GM19455 (cell line): ENCODE data around the gene SHC4.
"Not testable (repeated sequence)": the region's sequence is repeated elsewhere in the genome, so short reads cannot be mapped to it uniquely, and the experiment has no call there.

Source experiments
- ATAC-seq: cut with Tn5 transposase; IDR thresholded peaks from one replicate; pipeline ENCODE4 v1.9.1; 2021; ENCODE audit not compliant: unreplicated experiment

Gene SHC4

DNA sequence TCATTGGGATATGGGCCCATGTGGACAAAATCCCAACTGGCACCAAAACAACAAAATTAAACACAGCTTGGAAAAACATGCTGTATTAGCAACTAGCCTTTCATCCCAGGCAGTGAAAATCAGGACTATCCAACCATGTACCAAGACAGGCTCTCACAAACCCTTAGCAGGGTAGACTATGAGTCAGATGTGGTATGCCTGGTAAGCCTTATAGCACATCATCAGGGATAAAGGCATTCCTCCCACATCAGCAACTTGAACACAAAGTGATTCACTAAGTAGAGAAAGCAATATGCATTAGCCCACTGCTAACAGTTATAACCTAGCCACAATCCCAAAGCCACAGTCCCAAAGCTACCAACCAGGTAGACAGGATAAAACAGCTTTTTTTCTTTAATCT lies 160.9 kb downstream of the SHC4 start:
- no peak for ATAC-seq

DNA sequence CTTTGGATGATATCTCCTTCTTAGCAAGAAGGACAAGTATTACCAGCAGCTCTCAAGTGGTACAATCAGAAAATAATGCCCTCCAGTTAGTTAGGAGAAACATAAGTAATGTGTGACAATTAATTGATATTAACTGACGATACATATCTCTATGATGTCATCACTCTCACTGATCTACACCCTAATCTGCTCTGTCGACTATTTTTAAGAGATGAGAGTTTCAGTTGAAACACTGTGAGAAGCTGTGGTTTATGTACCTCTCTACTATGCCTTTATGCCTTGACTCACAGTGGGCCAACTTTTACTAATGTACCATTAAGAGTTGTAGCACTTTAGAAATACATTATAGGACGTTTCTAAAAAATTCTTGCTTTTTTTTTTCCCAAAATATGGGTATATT lies 161.5 kb downstream of the SHC4 start:
- ATAC-seq: no peak

- no peak for ATAC-seq
Observed at GRCh38 chr15:48800811-48801455, 162.8 kb downstream of the SHC4 start.

DNA sequence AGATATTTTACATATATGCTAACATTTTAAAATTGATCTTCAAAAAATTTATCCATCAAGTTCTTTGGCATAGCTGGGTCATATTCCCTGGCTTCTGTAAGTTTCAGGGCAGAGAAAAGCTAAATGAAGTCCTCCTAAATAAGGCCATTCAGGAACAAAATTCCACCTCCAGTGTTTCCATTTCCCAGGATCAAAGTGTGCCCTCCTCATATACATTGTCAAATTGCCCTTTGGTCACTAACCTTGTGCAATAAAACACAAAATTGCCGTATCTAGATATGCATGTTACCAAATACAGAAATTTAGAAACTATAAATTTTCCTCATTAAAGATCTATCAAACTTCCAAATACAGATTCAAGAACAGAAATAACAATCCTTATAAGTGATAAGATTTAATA lies 163.5 kb downstream of the SHC4 start:
- ATAC-seq: no peak

GRCh38 chr15:48798319-48798718 lies 165.4 kb downstream of the SHC4 start:
- ATAC-seq: no peak

DNA sequence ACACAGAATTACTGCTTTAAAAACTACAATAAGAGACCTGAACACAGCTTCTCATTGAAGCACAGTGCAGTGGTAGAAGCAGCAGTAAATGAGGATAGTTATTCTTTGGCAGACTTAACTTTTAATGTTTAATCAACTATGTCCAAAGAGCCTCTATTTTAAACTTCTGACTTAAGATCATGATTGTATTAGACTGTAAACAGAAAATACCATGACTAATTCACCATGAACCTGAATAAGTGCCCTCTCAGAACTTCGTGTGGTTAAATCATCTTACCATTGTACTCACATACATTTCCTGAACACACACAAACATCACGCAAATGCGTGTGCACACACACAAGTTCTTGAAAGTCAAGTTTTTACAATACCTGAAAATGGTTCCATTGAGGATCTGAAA lies 166.8 kb downstream of the SHC4 start:
- no peak for ATAC-seq

DNA sequence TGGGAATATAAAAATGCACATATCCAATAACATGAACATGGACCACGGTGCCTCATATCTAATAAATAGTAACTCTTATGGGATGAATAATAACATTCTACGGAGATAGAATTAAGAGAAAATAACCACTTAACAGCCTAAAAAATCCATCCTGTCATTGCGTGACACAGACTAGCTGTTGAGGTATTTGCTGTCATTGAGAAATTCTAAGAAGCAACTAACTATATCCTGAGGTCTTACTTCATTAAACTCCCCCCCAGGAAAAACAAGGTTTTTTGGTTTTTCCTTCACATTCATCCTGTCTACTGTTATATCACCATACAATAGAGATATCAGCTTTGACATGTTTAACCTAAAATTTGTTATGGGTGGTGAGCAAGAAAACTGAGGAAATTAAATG lies 167.2 kb downstream of the SHC4 start:
- no peak for ATAC-seq

DNA sequence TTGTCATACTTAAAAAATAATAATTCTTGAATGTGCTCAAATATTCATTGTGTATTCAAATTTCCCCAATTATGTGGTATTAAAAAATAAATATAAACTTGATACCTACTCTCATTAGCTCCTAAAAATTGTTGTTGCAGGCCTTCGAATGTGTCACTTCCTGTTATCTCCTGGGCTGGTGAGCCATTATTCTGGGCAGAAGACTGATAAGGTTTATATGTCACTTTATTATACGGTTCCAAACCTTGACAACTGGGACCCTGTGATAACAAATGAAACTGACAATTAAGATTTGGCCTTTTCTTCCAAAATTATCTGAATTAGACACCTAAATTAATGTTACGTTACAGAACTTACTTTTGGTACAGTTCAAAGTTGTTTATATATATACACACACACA lies 167.8 kb downstream of the SHC4 start:
- no peak for ATAC-seq

GRCh38 chr15:48794697-48795134 lies 169.0 kb downstream of the SHC4 start:
- ATAC-seq: peak; percentile 98

GRCh38 chr15:48792408-48792807 lies 171.3 kb downstream of the SHC4 start:
- ATAC-seq: no peak

- not testable (repeated sequence) for ATAC-seq
Observed at GRCh38 chr15:48790466-48791115, 173.1 kb downstream of the SHC4 start.

GRCh38 chr15:48785712-48786111 lies 178.0 kb downstream of the SHC4 start:
- ATAC-seq: no peak

DNA sequence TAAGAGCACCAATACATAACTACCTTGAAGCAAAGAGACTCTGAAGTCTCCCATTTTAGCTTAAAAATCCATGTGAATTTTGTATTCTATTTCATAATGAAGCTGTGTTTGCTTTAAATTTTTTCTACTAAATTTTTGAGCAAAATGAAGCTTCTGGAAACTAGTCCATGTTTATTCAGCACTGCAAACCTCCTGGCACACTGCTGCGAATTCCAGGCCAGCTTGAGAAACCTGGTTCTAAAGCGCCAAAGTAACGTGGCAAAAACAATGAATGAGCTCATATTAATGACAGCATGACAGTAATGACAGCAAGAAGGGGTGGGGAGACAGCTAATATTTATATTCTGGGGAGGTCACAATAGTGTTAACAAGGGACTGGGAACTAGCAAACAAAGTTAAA lies 178.5 kb downstream of the SHC4 start:
- ATAC-seq: no peak

DNA sequence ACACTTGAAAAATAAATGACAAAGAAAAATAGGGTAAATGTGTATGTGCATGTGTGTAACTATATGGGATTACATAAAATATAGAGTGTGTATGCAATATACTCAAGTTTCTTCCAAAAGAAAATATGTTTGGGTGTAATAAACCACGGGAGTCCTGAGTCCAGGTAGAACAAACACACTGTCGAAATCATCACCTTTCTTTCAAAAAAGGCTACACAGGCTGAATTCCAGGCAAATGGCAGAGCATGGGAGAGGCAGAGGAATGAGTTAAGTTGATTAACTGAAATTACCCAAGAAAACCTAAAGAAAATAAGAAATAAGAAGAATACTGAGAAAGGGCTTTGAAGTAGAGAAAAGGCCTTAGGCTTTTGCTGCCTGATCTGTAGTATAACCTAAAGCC lies 179.0 kb downstream of the SHC4 start:
- no peak for ATAC-seq

DNA sequence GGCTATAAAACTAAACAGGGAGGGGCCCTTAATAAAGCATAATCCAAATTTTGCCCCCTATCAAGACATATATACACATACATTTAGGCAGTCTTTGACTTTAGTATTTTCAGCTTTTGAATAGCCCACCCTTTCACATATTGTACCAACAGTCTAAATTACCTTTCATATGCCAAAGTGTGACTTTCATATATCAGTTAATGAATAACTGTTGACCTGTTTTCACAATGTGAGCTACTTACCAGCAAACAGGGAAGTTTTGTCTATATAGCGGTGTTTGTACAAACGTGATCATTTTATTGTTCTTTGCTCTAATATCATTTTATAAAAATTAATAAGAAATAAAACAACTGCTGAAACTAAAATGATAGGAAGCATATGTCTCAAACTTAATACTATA lies 180.8 kb downstream of the SHC4 start:
- no peak for ATAC-seq

DNA sequence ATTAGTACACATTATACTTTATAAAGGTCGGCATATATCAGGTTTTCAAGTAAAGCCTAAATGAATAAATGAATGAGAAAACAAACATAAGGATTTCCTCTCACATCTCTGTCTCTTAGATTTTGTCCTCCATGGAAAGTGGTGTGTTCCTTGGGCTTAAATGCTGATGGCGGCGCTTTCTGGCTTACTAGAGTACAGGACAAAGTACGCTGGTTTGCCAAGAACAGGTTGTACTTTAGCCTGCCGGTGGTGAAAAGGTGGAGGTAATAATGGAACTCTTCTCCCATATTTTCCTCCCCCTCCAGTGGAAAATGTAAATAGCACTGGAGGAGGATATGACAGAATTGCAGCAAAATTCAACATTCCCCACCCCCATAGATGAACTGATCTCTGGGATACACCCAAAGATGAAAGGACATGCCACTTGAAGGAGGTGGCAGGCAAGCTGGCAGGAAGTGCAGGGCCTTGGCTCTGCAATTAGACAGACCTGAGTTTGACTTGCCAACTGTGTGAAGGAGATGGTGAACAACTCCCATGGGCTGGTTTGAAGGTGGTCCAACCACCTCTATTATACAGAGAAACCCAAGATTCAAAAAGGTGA lies 182.1 kb downstream of the SHC4 start:
- no peak for ATAC-seq

- ATAC-seq: no peak
Observed at GRCh38 chr15:48781017-48781416, 182.7 kb downstream of the SHC4 start.

DNA sequence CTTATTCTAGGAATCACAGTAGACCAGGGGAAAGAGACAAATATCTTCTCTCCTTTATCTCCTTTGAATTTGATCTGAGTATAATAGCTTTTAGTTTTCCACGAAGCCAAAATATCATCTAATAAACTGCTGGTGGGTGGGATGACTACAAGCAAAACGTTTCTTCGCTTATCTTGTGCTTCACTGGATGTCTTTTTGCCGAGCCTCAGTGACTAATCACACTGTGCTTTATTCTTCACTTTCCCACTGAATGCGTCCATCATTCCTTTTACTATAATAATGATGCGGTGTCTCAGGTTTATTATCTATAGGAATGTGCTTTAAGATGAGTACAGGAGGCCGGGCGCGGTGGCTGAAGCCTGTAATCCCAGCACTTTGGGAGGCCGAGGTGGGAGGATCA lies 185.4 kb downstream of the SHC4 start:
- no peak for ATAC-seq

- no peak for ATAC-seq
Observed at GRCh38 chr15:48777645-48778330, 185.9 kb downstream of the SHC4 start.

- no peak for ATAC-seq
Observed at GRCh38 chr15:48775546-48775945, 188.2 kb downstream of the SHC4 start.

GRCh38 chr15:48774484-48774883 lies 189.2 kb downstream of the SHC4 start:
- no peak for ATAC-seq
